Stimulated activated CD4-positive, alpha-beta T cell treated with anti-CD3 and anti-CD28 coated beads, Interleukin-2, amount 100 ng/mL, for 4 hours (primary cell): ENCODE measurements around the gene FRMD4B.
A peak's percentile ranks its signal among the peaks of the same experiment; 100 is the strongest.

ENCODE experiments used
- DNase-seq: peaks from one replicate; pipeline ENCODE4 v3.0.0-alpha.2; 2020; ENCODE audit warnings: low read depth

FRMD4B gene

DNA sequence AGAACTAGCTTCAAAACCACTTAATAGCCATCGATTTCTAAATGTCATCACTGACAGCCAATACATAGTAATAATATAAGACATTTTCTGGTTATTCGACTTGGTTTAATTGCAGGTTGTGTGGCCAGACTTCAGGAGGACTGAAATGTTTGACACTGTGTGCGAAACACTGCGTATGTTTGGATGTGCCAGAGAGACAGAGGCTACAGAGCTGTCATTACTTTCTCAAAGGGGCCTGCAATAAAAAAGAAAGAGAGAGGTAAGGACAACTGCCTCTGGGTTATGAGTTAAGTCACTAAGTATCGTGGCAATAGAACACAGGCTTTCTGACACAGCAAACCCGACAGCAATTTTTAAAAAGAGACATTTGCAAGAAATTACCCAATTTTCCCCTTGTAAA lies 264.4 kb downstream of the FRMD4B start:
- DNase-seq: no peak

DNA sequence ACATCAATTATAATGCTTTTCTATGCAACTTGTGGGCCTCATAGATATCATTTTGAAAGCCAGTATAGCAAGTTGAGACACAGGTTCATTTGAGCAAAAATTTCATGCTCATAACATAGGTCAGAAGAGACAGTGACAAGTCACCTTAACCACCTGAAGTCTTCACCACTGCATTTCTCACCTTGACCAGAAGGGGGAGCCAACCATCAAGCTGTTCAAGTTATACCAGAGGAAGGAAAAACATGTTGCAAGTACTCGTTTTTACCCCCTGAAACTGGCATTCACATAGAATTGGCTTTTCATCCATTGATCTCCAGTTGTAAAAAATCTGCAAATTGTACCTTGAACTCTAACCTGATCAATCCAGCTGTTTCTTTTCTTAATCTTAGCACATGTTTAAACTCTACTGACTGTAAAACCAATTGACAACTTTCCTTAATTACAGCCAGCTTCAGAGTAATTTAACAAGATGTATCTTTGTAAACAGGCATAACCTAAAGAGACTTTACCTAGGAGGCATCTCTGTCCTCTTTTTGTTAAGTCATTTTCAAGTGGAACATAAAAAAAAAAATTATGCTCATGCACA lies 264.9 kb downstream of the FRMD4B start:
- peak; percentile 77 for DNase-seq
